ENCODE data around the gene ENOX1.
A peak's percentile ranks its signal among the peaks of the same experiment; 100 is the strongest.

Gene ENOX1

GRCh38 chr13:43299374-43299773 lies 487.4 kb downstream of the ENOX1 start:
- no peak for DNase-seq

GRCh38 chr13:43298816-43299215 lies 488.0 kb downstream of the ENOX1 start:
- DNase-seq, result no peak

- no peak for DNase-seq
These were observed 488.6 kb downstream of the ENOX1 start for GRCh38 chr13:43297967-43298678.

- DNase-seq, result no peak
These were observed 490.8 kb downstream of the ENOX1 start for GRCh38 chr13:43295825-43296564.

GRCh38 chr13:43295321-43295720 lies 491.5 kb downstream of the ENOX1 start:
- no peak for DNase-seq

GRCh38 chr13:43294412-43294811 lies 492.4 kb downstream of the ENOX1 start:
- DNase-seq, result no peak

- DNase-seq, result no peak
These were observed 492.8 kb downstream of the ENOX1 start for GRCh38 chr13:43293986-43294385.

- no peak for DNase-seq
These were observed 493.2 kb downstream of the ENOX1 start for GRCh38 chr13:43293561-43293960.

- no peak for DNase-seq
These were observed 493.8 kb downstream of the ENOX1 start for GRCh38 chr13:43293008-43293407.

GRCh38 chr13:43291287-43292060 lies 495.3 kb downstream of the ENOX1 start:
- DNase-seq, result no peak

- DNase-seq, result no peak
These were observed 497.1 kb downstream of the ENOX1 start for GRCh38 chr13:43289470-43290255.

GRCh38 chr13:43286751-43287150 lies 500.0 kb downstream of the ENOX1 start:
- no peak for DNase-seq

- no peak for DNase-seq
These were observed 500.7 kb downstream of the ENOX1 start for GRCh38 chr13:43285933-43286597.

GRCh38 chr13:43284162-43284561 lies 502.6 kb downstream of the ENOX1 start:
- peak; percentile 63 for DNase-seq

GRCh38 chr13:43279696-43280095 lies 507.1 kb downstream of the ENOX1 start:
- no peak for DNase-seq

GRCh38 chr13:43278127-43278526 lies 508.6 kb downstream of the ENOX1 start:
- DNase-seq, result no peak

GRCh38 chr13:43277142-43277541 lies 509.6 kb downstream of the ENOX1 start:
- no peak for DNase-seq

- no peak for DNase-seq
These were observed 511.9 kb downstream of the ENOX1 start for GRCh38 chr13:43274881-43275280.

- DNase-seq, result no peak
These were observed 513.4 kb downstream of the ENOX1 start for GRCh38 chr13:43273362-43273761.

- no peak for DNase-seq
These were observed 513.9 kb downstream of the ENOX1 start for GRCh38 chr13:43272851-43273250.

GRCh38 chr13:43271152-43271551 lies 515.6 kb downstream of the ENOX1 start:
- no peak for DNase-seq

GRCh38 chr13:43270130-43270830 lies 516.5 kb downstream of the ENOX1 start:
- no peak for DNase-seq

All from amniotic stem cell (primary cell).